Activated T-helper 1 cell treated with anti-CD3 and anti-CD28 coated beads, Interleukin-12 subunit alpha, Interleukin-12 subunit beta, Interleukin-2, Interleukin-4 antibody, amounts not matched to agents 30 ng/mL and 10 ng/mL and 1 ng/mL, durations not matched to agents 14 hours and 24 hours and 36 hours (primary cell): ENCODE measurements around the gene MAN1B1. TPM values are rescaled to one million over a fixed set of nuclear protein-coding genes. Genes with fewer than 3 reads are reported as not detected.

Experiments used
- DNase-seq: peaks from one replicate; pipeline ENCODE4 v3.0.0; 2021; ENCODE audit warnings: low spot score
- H3K27ac Mint-ChIP-seq: one replicate; pipeline ENCODE4 v1.8.0; 2021; ENCODE audit warnings: mild to moderate bottlenecking, mixed read lengths
- H3K27me3 Mint-ChIP-seq: one replicate; pipeline ENCODE4 v1.8.0; 2022; ENCODE audit warnings: mild to moderate bottlenecking, moderate library complexity, mixed read lengths; ENCODE audit not compliant: insufficient read depth
- H3K36me3 Mint-ChIP-seq: one replicate; pipeline ENCODE4 v1.8.0; 2021; ENCODE audit warnings: low read depth, mixed read lengths
- H3K4me1 Mint-ChIP-seq: one replicate; pipeline ENCODE4 v1.8.0; 2021; ENCODE audit warnings: low read depth, mixed read lengths
- H3K4me3 Mint-ChIP-seq: one replicate; pipeline ENCODE4 v1.8.0; 2021; ENCODE audit warnings: mild to moderate bottlenecking, moderate library complexity, mixed read lengths
- H3K9me3 Mint-ChIP-seq: one replicate; pipeline ENCODE4 v1.8.0; 2021; ENCODE audit warnings: mixed read lengths
- intact Hi-C: fragments of 100-400 bp; cut with micrococcal nuclease; formaldehyde crosslinking; loops from one replicate; pipeline ENCODE4 v1.15.1; 2024
- total RNA-seq: library from RNA; stranded (reverse); gene quantifications from 2 replicates; pipeline ENCODE4 v1.2.3, GENCODE V29; 2022

The MAN1B1 gene
- total RNA-seq, 1 donor from 2014 or later, result 53.6 TPM

DNA sequence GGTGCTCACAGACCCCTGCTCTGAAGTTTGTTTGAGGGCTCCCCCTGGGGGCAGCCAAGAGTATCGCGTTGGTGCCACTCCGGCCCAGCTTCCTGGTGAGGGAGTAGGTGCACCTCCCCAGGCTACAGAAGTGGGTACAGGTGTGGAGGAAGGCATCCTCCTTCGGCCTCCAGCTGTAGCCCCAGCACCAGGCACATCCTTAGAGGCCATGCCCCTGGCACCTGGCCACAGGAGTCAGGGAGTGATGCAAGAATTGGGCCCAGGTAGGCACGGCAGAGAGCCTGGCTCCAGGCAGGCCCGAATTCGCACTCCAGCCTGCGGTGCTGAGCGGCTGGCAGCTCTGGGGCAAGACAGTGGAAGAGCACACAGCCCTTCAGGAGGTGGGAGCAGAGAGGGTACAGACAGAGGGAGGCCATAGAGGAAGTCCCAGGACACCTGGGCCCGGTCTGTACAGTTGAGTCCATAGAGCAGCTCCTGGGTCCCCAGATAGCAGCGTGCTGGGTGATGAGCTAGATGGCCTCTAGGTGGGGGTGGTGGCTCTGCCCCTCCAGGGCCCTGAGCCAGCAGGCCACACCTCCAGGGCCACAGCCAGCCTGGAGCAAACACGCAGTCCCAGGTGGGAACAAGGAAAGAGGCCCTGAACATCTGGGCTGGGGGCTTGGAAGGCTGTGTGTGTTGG lies 18.8 kb upstream of the MAN1B1 start:
- Mint-ChIP-seq H3K4me3 (peak overlapping the region; percentile 78), H3K27ac (peak overlapping the region; percentile 50), H3K27me3 (peaks cover 3% of the 10 kb centered on the region), H3K4me1 (peaks cover 16% of the 10 kb centered on the region), H3K36me3 (peaks cover 4% of the 10 kb centered on the region), H3K9me3 (no peaks in the 10 kb centered on the region)
- DNase-seq, result peak; percentile 84
- intact Hi-C loops, result loop anchor here (1.0 to 2.0 kb wide), 2 partner anchors 22 to 39 kb away; partner anchors contain the start of genes ABCA2 and NPDC1

DNA sequence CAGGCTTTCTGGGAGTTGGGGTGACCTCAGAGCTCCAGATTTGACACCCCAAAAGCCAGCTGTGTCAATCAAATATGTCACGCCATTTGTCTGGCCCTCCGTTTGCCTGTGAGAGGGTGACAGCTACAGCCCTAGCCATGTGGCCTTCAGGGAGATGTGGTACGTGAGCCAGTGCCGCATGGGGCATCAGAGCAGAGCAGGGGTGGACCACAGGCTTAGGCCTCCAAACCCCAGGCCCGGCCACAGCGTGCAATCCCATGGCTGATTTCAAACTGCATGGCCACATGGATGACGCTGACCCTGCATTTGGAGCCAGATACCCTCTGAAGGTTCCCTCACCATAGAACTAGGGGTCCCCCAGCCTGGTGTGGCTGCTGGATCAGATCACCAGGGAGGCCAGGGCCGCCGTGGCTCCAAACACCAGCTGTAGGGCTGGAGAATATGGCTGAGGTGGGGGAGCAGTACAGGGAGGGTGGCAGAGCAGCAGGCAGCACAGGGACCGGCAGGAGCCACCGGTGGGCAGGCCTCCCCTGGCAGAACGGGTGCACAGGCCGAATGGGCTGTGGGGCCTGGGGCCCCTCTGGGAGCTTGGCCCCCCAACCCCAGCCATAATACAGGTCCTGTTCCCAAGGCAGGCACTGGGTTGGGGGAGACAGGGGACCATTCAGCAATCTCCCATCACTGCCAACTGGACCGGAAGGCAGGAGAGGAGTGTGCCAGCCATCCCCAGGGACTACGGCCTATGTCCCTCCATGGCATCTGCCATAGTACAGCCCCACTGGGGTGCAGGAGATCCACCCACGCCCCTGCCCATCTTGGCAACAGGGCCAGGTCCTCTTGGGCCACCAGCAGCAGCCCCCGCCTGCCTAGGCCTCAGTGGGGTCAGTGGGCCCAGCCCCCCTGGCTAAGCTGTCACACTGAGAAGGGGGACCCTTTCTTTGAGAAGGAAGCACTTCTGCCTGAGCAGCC lies 18.0 kb upstream of the MAN1B1 start:
- H3K27ac Mint-ChIP-seq, result no peak overlapping the region
- DNase-seq, result no peak
- H3K9me3 Mint-ChIP-seq, result no peaks in the 10 kb centered on the region
- intact Hi-C loops, result no loop called here
- peaks cover 3% of the 10 kb centered on the region for H3K27me3 Mint-ChIP-seq
- peaks cover 4% of the 10 kb centered on the region for H3K36me3 Mint-ChIP-seq
- peak overlapping the region; percentile 69 for H3K4me3 Mint-ChIP-seq
- peaks cover 16% of the 10 kb centered on the region for H3K4me1 Mint-ChIP-seq

DNA sequence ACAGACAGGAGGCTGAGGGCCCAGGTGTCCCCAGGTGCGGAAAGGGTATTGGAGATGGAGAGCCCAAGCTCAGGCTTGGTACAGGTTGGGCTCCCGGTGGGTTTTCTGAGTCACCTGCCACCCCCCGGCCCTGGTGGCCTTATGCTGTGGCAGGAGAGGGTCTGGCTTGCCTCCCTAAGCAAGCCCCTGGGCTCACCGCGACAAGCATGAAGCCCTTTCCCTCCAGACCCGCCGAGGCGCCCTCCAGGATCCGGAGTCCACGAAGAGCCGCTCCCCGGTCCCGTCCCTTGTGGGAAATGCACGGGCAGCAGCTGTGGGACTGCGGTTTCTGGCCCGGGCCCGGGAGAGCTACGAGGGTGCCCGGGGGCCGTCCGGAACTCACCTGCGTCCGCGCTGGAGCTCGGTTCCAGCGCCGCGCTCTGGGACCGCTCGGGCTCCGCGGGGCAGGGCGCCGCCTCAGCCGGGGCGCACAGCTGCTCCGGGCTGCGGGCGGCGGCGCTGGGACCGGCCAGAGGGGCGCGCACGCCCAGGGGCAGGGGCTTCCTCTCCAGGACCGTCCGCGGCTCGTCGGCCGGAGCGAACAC lies 17.2 kb upstream of the MAN1B1 start:
- peaks cover 16% of the 10 kb centered on the region for H3K4me1 Mint-ChIP-seq
- DNase-seq, result no peak
- intact Hi-C loops, result loop anchor here (1.0 to 2.0 kb wide), 3 partner anchors 17 to 279 kb away; partner anchors contain the start of genes DPP7, MAN1B1 and TMEM141
- H3K4me3 Mint-ChIP-seq, result peak overlapping the region; percentile 69
- H3K9me3 Mint-ChIP-seq, result no peaks in the 10 kb centered on the region
- H3K36me3 Mint-ChIP-seq, result peaks cover 4% of the 10 kb centered on the region
- peaks cover 3% of the 10 kb centered on the region for H3K27me3 Mint-ChIP-seq
- no peak overlapping the region for H3K27ac Mint-ChIP-seq

DNA sequence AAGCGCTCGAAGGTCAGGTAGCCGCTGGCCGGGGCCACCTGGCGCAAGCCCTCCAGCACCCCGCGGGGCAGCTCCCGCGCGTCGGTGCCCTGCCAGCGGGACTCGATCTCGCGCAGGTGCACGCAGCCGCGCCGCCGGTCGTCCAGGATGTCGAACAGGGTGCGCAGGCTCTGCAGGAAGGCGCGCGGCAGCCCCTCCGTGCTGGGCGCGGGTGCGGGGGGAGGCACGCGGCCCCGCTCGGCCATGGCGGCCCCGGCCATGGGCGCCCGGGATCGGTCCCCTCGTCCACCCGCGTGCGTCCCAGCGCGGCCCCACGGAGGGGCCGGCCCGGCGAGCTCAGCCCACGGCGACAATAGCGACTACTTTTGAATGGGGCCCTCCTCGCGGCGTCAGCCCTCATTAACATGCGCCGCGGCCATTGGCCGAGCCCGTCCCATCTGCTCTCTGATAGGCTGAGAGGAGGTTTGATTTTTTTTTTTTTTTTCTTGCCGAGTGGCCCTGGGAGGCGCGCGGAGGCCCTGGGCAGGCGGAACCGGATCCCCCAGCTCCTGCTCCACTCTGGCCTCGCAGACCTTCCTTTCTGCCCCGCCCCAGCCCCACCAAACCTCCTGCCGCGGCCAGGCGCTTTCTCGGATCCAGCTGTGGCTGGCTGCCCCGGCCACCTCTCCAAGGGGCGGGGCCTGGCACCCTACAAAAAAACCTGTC lies 16.4 kb upstream of the MAN1B1 start, which contains the start of gene SAPCD2:
SAPCD2 (minus strand) TSS at position 357 of the 705 bp plus-strand sequence; CDS start at position 260, 97 bp downstream.
- DNase-seq, result peak; percentile 85
- intact Hi-C loops, result loop anchor here (1.0 to 2.0 kb wide), 3 partner anchors 16 to 280 kb away; partner anchors contain the start of genes DPP7, MAN1B1 and TMEM141
- Mint-ChIP-seq H3K4me3 (peak within 1 kb of the TSS; percentile 86), H3K4me1 (peaks cover 16% of the 10 kb centered on the region), H3K27me3 (peaks cover 3% of the 10 kb centered on the region), H3K9me3 (no peaks in the 10 kb centered on the region), H3K36me3 (peaks cover 4% of the 10 kb centered on the region), H3K27ac (peak within 1 kb of the TSS; percentile 91)

DNA sequence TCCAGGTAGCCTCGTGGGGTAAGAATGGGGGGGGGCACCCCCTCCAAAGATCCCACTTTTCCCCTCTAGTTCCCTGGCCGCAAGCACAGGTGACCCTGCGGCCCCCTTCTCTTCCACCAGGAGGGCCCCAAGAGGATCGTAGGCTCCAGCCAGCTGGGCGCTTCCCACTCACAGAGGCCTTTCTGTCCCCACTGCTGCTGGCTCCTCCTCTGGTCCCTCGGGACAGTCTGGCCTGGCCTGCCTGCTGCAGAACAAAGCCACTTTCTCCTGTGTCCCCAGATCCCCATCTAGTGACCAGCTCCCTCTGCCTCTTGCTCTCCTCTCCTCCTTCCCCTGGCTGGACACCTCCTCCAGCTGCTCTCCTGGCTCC lies 15.9 kb upstream of the MAN1B1 start:
- peak overlapping the region; percentile 91 for H3K27ac Mint-ChIP-seq
- peak overlapping the region; percentile 86 for H3K4me3 Mint-ChIP-seq
- H3K4me1 Mint-ChIP-seq, result peaks cover 16% of the 10 kb centered on the region
- intact Hi-C loops, result loop anchor here (1.0 to 2.0 kb wide), 3 partner anchors 15 to 280 kb away; partner anchors contain the start of genes DPP7, MAN1B1 and TMEM141
- DNase-seq, result no peak
- peaks cover 4% of the 10 kb centered on the region for H3K36me3 Mint-ChIP-seq
- peaks cover 3% of the 10 kb centered on the region for H3K27me3 Mint-ChIP-seq
- H3K9me3 Mint-ChIP-seq, result no peaks in the 10 kb centered on the region

DNA sequence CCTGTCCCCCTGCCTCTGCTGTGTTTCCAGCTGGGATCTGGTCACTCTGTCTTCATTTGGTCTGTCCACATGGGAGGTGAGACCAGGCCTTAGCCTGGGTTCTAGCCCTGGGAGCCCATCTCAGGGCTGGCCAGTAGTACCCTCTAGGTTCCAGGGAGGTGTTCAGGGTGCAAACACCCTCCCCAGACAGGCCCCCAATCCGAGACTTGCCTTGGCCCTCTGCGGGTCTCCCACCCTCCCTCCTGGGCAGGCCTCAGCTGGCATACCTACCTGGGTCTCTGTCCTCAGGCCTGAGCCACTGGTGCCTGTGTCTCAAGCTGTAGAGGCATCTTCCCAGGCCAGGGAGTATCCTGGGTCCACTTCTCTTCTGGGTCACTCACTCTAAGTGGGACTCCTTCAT lies 15.5 kb upstream of the MAN1B1 start:
- Mint-ChIP-seq H3K9me3 (no peaks in the 10 kb centered on the region), H3K4me1 (peaks cover 16% of the 10 kb centered on the region), H3K4me3 (peak overlapping the region; percentile 86), H3K27ac (peak overlapping the region; percentile 91), H3K36me3 (peaks cover 4% of the 10 kb centered on the region), H3K27me3 (peaks cover 5% of the 10 kb centered on the region)
- intact Hi-C loops, result loop anchor here (2.0 kb wide), 1 partner anchor 280 kb away; the partner anchor contains the start of gene TMEM141
- DNase-seq, result no peak

DNA sequence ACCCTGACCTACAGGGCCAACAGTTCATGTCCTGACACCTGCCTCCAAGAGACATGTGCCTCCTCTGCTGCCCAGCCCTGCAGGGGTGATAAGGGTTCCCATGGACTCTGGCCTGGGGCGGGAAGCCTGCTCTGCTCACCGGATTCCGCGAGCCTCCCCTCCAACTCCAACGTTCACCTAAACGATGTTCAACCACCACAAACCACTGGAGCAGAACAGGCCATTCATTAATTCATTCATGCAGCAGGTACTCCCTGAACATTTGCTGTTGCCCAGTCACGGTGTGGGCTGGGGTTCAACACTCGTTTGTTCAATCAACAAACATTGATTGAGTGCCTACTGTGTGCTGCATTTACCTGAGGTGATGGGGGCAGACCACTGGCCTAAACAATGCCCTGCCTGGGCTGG lies 12.8 kb upstream of the MAN1B1 start:
- peaks cover 2% of the 10 kb centered on the region for H3K27me3 Mint-ChIP-seq
- intact Hi-C loops, result no loop called here
- DNase-seq, result no peak
- H3K4me3 Mint-ChIP-seq, result no peak overlapping the region
- H3K27ac Mint-ChIP-seq, result no peak overlapping the region
- H3K9me3 Mint-ChIP-seq, result no peaks in the 10 kb centered on the region
- no peaks in the 10 kb centered on the region for H3K36me3 Mint-ChIP-seq
- peaks cover 9% of the 10 kb centered on the region for H3K4me1 Mint-ChIP-seq

DNA sequence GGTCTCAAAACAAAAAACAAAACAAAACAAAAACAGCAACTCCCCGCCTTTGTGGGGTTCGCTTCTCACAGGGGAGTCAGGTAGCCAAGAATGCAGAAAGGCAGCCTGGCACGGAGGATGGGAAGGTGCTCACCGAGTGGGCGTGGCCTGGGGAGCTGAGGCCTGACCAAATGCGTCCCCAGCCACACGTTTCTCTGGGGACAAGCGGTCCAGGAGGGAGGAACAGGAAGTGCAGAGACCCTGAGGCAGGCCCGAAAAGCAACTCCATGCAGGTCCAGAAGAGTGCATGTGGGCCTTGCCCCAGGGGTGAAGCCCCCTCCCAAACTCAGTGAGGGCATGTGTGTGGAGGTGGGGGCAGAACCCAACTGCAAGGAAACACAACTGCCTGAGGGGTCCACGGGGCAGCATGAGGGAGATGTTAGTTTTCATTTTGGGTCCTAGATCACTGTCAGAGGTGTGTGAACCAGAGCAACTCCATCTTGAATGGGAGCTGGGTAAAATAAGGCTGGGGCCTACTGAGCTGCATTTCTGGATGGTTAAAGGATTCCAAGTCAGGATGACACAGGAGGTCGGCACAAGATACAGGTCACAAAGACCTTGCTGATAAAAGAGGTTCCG lies 12.0 kb upstream of the MAN1B1 start:
- Mint-ChIP-seq H3K9me3 (no peaks in the 10 kb centered on the region), H3K27me3 (peaks cover 2% of the 10 kb centered on the region), H3K27ac (no peak overlapping the region), H3K4me3 (peak overlapping the region; percentile 42), H3K36me3 (peaks cover 2% of the 10 kb centered on the region), H3K4me1 (peaks cover 9% of the 10 kb centered on the region)
- intact Hi-C loops, result no loop called here
- no peak for DNase-seq

DNA sequence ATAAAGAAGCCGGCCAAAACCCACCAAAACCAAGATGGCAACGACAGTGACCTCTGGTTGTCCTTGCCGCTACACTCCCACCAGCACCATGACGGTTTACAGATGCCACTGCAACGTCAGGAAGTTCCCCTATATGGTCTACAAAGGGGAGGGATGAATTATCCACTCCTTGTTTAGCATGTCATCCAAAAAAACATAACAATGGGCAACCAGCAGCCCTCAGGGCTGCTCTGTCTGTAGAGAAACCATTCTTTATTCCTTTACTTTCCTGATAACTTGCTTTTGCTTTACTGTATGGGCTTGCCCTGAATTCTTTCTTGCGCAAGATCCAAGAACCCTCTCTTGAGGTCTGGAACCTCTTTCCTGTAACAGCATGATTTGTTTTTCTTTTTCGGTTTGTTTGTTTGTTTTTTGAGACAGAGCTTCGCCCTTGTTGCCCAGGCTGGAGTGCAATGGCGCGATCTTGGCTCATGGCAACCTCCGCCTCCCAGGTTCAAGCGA lies 11.5 kb upstream of the MAN1B1 start:
- intact Hi-C loops, result no loop called here
- peaks cover 9% of the 10 kb centered on the region for H3K4me1 Mint-ChIP-seq
- no peaks in the 10 kb centered on the region for H3K9me3 Mint-ChIP-seq
- no peak overlapping the region for H3K4me3 Mint-ChIP-seq
- peaks cover 2% of the 10 kb centered on the region for H3K27me3 Mint-ChIP-seq
- no peak overlapping the region for H3K27ac Mint-ChIP-seq
- H3K36me3 Mint-ChIP-seq, result peaks cover 3% of the 10 kb centered on the region
- DNase-seq, result no peak

DNA sequence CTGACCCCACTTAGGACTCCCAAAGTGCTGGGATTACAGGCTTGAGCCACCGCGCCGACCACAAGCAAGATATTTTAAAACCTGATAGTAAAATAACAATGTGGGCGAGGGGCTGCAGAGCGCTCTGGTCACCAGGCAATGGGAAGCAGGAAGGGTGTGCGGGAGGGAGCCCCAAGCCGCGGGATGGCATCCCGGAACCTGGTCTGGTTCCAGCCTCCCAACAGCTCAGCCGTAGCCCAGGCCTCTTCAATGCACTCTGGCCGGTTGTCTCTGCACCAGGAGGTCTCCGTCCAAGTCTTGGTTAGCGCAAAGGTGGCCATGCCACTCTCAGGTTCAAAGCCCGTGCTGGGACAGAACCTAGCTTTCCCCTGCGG lies 10.2 kb upstream of the MAN1B1 start:
- no peaks in the 10 kb centered on the region for H3K4me1 Mint-ChIP-seq
- intact Hi-C loops, result loop anchor here (1.0 kb wide), 1 partner anchor 10 kb away; the partner anchor contains the start of gene MAN1B1
- no peak overlapping the region for H3K27ac Mint-ChIP-seq
- H3K4me3 Mint-ChIP-seq, result peak overlapping the region; percentile 73
- H3K9me3 Mint-ChIP-seq, result no peaks in the 10 kb centered on the region
- H3K27me3 Mint-ChIP-seq, result peaks cover 2% of the 10 kb centered on the region
- H3K36me3 Mint-ChIP-seq, result peaks cover 3% of the 10 kb centered on the region
- DNase-seq, result no peak

DNA sequence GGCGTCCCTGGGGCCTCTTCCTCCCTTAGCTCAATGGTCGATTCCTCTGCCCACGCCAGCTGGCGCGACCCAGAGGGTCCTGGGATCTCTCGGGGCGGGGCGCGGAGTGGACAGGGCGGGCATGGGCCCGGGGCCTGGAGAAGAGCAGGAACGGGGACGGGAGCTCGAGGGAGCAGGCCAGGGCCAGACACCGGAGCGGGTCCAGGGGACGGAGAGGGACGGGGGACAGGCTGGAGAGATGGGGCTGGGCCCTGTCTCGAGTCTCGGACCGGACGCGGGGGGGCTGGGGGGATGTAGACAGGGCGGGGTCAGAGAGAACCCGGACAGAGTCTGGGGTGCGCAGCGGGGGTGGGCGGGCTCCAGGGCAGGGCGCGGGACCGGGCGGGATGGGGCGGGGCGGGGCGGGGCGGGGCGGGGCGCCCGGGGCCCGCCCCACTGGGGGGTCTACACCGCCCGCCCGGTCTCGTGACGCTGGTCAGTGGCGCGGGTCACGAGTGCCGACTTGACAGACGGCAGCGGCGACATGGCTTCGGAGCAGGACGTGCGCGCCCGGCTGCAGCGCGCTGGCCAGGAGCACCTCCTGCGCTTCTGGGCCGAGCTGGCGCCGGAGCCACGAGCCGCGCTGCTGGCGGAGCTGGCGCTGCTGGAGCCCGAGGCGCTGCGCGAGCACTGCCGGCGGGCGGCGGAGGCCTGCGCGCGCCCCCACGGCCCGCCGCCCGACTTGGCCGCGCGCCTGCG lies 9.6 kb upstream of the MAN1B1 start, which contains the start of gene UAP1L1:
UAP1L1 (plus strand) TSS at position 508 of the 738 bp plus-strand sequence; CDS start at position 524, 16 bp downstream.
- intact Hi-C loops, result loop anchor here (1.0 kb wide), 1 partner anchor 9 kb away; the partner anchor contains the start of gene MAN1B1
- Mint-ChIP-seq H3K27me3 (peaks cover 2% of the 10 kb centered on the region), H3K36me3 (peaks cover 3% of the 10 kb centered on the region), H3K9me3 (no peaks in the 10 kb centered on the region), H3K4me1 (no peaks in the 10 kb centered on the region), H3K4me3 (peak within 1 kb of the TSS; percentile 74), H3K27ac (no peak within 1 kb of the TSS)
- peak; percentile 62 for DNase-seq
